ENCODE data around the gene TNKS2. TPM values are rescaled to one million over a fixed set of nuclear protein-coding genes. Genes with fewer than 3 reads are reported as not detected.

Gene TNKS2
- total RNA-seq, 2 donors from 2014 or later: 41.6 to 44.9 TPM

GRCh38 chr10:91816981-91817380 is 18.8 kb downstream of the TNKS2 start:
- ATAC-seq (no peak), DNase-seq (ENCODE audit: low spot score in 2 of 2) (no peak)
- Mint-ChIP-seq H3K27ac (no peak overlapping the region), H3K9me3 (no peaks in the 10 kb centered on the region), H3K36me3 (peaks cover 15 to 18% of the 10 kb centered on the region in 2 donors)

GRCh38 chr10:91820144-91820543 is 21.9 kb downstream of the TNKS2 start:
- Mint-ChIP-seq H3K9me3 (no peaks in the 10 kb centered on the region), H3K36me3 (peaks cover 6 to 7% of the 10 kb centered on the region in 2 donors), H3K27ac (peak overlapping the region in 1 of 2 donors; percentile 60)
- no peak for DNase-seq (ENCODE audit: low spot score in 2 of 2)
- peak in 1 of 2 donors; percentile 66 for ATAC-seq

GRCh38 chr10:91824076-91824475 is 25.9 kb downstream of the TNKS2 start:
- Mint-ChIP-seq H3K9me3 (no peaks in the 10 kb centered on the region), H3K36me3 (peaks cover 6 to 7% of the 10 kb centered on the region in 2 donors), H3K27ac (no peak overlapping the region)
- no peak for ATAC-seq
- DNase-seq (ENCODE audit: low spot score in 2 of 2): no peak

- H3K36me3 Mint-ChIP-seq: peaks cover 0 to 3% of the 10 kb centered on the region in 2 donors
- DNase-seq (ENCODE audit: low spot score in 2 of 2): no peak
- no peak for ATAC-seq
- no peaks in the 10 kb centered on the region for H3K9me3 Mint-ChIP-seq
- H3K27ac Mint-ChIP-seq: peak overlapping the region in 1 of 2 donors; percentile 16
Measured at GRCh38 chr10:91829268-91829667, 31.0 kb downstream of the TNKS2 start.

- H3K27ac Mint-ChIP-seq: no peak overlapping the region
- H3K9me3 Mint-ChIP-seq: no peaks in the 10 kb centered on the region
- DNase-seq (ENCODE audit: low spot score in 2 of 2) (no peak), ATAC-seq (no peak)
- H3K36me3 Mint-ChIP-seq: peaks cover 0 to 32% of the 10 kb centered on the region in 2 donors
Measured at GRCh38 chr10:91838199-91838598, 40.0 kb downstream of the TNKS2 start.

- no peak overlapping the region for H3K27ac Mint-ChIP-seq
Measured at GRCh38 chr10:91843083-91843482, 44.9 kb downstream of the TNKS2 start.

GRCh38 chr10:91856637-91857036 is 58.4 kb downstream of the TNKS2 start:
- peaks cover 0 to 8% of the 10 kb centered on the region in 2 donors for H3K36me3 Mint-ChIP-seq
- H3K9me3 Mint-ChIP-seq: no peaks in the 10 kb centered on the region
- no peak overlapping the region for H3K27ac Mint-ChIP-seq
- no peak for DNase-seq (ENCODE audit: low spot score in 2 of 2)
- no peak for ATAC-seq

More at GRCh38 chr10:91843083-91843482, 44.9 kb downstream of the TNKS2 start:
- Mint-ChIP-seq H3K9me3 (no peaks in the 10 kb centered on the region), H3K36me3 (peaks cover 0 to 11% of the 10 kb centered on the region in 2 donors)
- DNase-seq (ENCODE audit: low spot score in 2 of 2): no peak
- no peak for ATAC-seq

GRCh38 chr10:91860885-91861284 is 62.7 kb downstream of the TNKS2 start:
- no peak for DNase-seq (ENCODE audit: low spot score in 2 of 2)
- no peak for ATAC-seq
- Mint-ChIP-seq H3K36me3 (peaks cover 0 to 8% of the 10 kb centered on the region in 2 donors), H3K27ac (no peak overlapping the region), H3K9me3 (no peaks in the 10 kb centered on the region)

GRCh38 chr10:91864099-91864498 is 65.9 kb downstream of the TNKS2 start:
- Mint-ChIP-seq H3K27ac (no peak overlapping the region), H3K9me3 (no peaks in the 10 kb centered on the region), H3K36me3 (no peaks in the 10 kb centered on the region)
- no peak for ATAC-seq
- no peak for DNase-seq (ENCODE audit: low spot score in 2 of 2)

- no peaks in the 10 kb centered on the region for H3K36me3 Mint-ChIP-seq
- no peak for DNase-seq (ENCODE audit: low spot score in 2 of 2)
- H3K27ac Mint-ChIP-seq: no peak overlapping the region
- peak in 1 of 2 donors; percentile 61 for ATAC-seq
- H3K9me3 Mint-ChIP-seq: no peaks in the 10 kb centered on the region
Measured at GRCh38 chr10:91864744-91865143, 66.5 kb downstream of the TNKS2 start.

GRCh38 chr10:91865562-91866081 is 67.4 kb downstream of the TNKS2 start:
- Mint-ChIP-seq H3K36me3 (no peaks in the 10 kb centered on the region), H3K27ac (no peak overlapping the region), H3K9me3 (no peaks in the 10 kb centered on the region)
- ATAC-seq (no peak), DNase-seq (ENCODE audit: low spot score in 2 of 2) (no peak)

GRCh38 chr10:91875156-91875555 is 76.9 kb downstream of the TNKS2 start:
- Mint-ChIP-seq H3K27ac (peak overlapping the region in 1 of 2 donors; percentile 12), H3K36me3 (no peaks in the 10 kb centered on the region), H3K9me3 (no peaks in the 10 kb centered on the region)
- DNase-seq (ENCODE audit: low spot score in 2 of 2) (no peak), ATAC-seq (no peak)

GRCh38 chr10:91875779-91876178 is 77.6 kb downstream of the TNKS2 start:
- Mint-ChIP-seq H3K27ac (no peak overlapping the region), H3K9me3 (no peaks in the 10 kb centered on the region), H3K36me3 (no peaks in the 10 kb centered on the region)
- DNase-seq (ENCODE audit: low spot score in 2 of 2): no peak
- ATAC-seq: peak; percentile 41 to 65

GRCh38 chr10:91879515-91880170 is 81.4 kb downstream of the TNKS2 start:
- DNase-seq (ENCODE audit: low spot score in 2 of 2): no peak
- H3K9me3 Mint-ChIP-seq: no peaks in the 10 kb centered on the region
- H3K36me3 Mint-ChIP-seq: no peaks in the 10 kb centered on the region
- no peak overlapping the region for H3K27ac Mint-ChIP-seq
- ATAC-seq: no peak

GRCh38 chr10:91880310-91880709 is 82.1 kb downstream of the TNKS2 start:
- ATAC-seq: no peak
- no peak for DNase-seq (ENCODE audit: low spot score in 2 of 2)
- Mint-ChIP-seq H3K36me3 (no peaks in the 10 kb centered on the region), H3K27ac (no peak overlapping the region), H3K9me3 (no peaks in the 10 kb centered on the region)

- DNase-seq (ENCODE audit: low spot score in 2 of 2) (no peak), ATAC-seq (no peak)
- no peaks in the 10 kb centered on the region for H3K9me3 Mint-ChIP-seq
- no peak overlapping the region for H3K27ac Mint-ChIP-seq
- peaks cover 0 to 4% of the 10 kb centered on the region in 2 donors for H3K36me3 Mint-ChIP-seq
Measured at GRCh38 chr10:91883549-91884444, 85.6 kb downstream of the TNKS2 start.

GRCh38 chr10:91884536-91884935 is 86.3 kb downstream of the TNKS2 start:
- DNase-seq (ENCODE audit: low spot score in 2 of 2): no peak
- no peaks in the 10 kb centered on the region for H3K9me3 Mint-ChIP-seq
- peaks cover 0 to 7% of the 10 kb centered on the region in 2 donors for H3K36me3 Mint-ChIP-seq
- no peak overlapping the region for H3K27ac Mint-ChIP-seq
- ATAC-seq: no peak

Measured in activated naive CD4-positive, alpha-beta T cell treated with anti-CD3 and anti-CD28 coated beads, Interleukin-2, amount 50 U/mL, for 72 hours (primary cell).